K562 (cell line): ENCODE measurements around the gene SLC38A7. TPM values are rescaled to one million over a fixed set of nuclear protein-coding genes. Genes with fewer than 3 reads are reported as not detected.

Source experiments
- ARID3B ChIP-seq: fragments of 250-450 bp; sonication (Bioruptor Pico); IDR thresholded peaks from 2 replicates; pipeline ENCODE4 v1.4.0; 2020; ENCODE audit warnings: borderline replicate concordance
- ATF7 ChIP-seq: fragments of 450-650 bp; IDR thresholded peaks from 2 replicates; pipeline ENCODE4 v1.7.1; 2014; ENCODE audit warnings: mild to moderate bottlenecking, moderate library complexity
- CREB1 ChIP-seq, 2 experiments: sonication (generic) in 1 of 2; formaldehyde crosslinking in 1 of 2; IDR thresholded peaks; 2 replicates each; pipeline versions ENCODE4 v1.6.1 to v1.8.0; 2012 to 2022; ENCODE audit warnings: inconsistent platforms in 1 of 2, mild to moderate bottlenecking in 1 of 2, missing genetic modification reagents in 1 of 2, moderate library complexity in 1 of 2
- FOXP4 ChIP-seq: sonication (generic); formaldehyde crosslinking; IDR thresholded peaks from 2 replicates; pipeline ENCODE4 v1.8.0; 2022; ENCODE audit warnings: mild to moderate bottlenecking, missing genetic modification reagents, borderline replicate concordance
- HES1 ChIP-seq: fragments of 450-650 bp; IDR thresholded peaks from 2 replicates; pipeline ENCODE4 v1.6.1; 2016; ENCODE audit warnings: low read depth, mild to moderate bottlenecking, moderate library complexity
- KLF6 ChIP-seq: fragments of 250-450 bp; sonication (Bioruptor Pico); IDR thresholded peaks from 2 replicates; pipeline ENCODE4 v1.4.0; 2020; ENCODE audit warnings: mild to moderate bottlenecking, moderate library complexity, borderline replicate concordance
- MTF1 ChIP-seq: fragments of 250-450 bp; sonication (Bioruptor Pico); IDR thresholded peaks from 2 replicates; pipeline ENCODE4 v1.9.0; 2021; ENCODE audit warnings: moderate library complexity, mild to moderate bottlenecking, inconsistent platforms, borderline replicate concordance
- NFATC3 ChIP-seq: fragments of 450-650 bp; IDR thresholded peaks from 2 replicates; pipeline ENCODE4 v1.6.1; 2017; ENCODE audit warnings: mild to moderate bottlenecking
- NFE2L1 ChIP-seq: fragments of 450-650 bp; IDR thresholded peaks from 2 replicates; pipeline ENCODE4 v1.6.1; 2016; ENCODE audit warnings: missing genetic modification characterization, low read depth, mild to moderate bottlenecking, missing compliant biosample characterization, moderate library complexity, borderline replicate concordance
- NRF1 ChIP-seq, 2 experiments: fragments of 450-650 bp; IDR thresholded peaks in 1 of 2; conservative IDR thresholded peaks in 1 of 2; 2 replicates each; pipeline ENCODE4 v1.6.1; 2014; ENCODE audit warnings: mild to moderate bottlenecking in 2 of 2
- PCBP2 ChIP-seq: fragments of 200-400 bp; formaldehyde crosslinking; IDR thresholded peaks from 2 replicates; pipeline ENCODE4 v1.6.1; 2018; ENCODE audit warnings: low read length, low read depth, mild to moderate bottlenecking, moderate library complexity; ENCODE audit not compliant: poor library complexity, severe bottlenecking
- RBFOX2 ChIP-seq: fragments of 200-400 bp; formaldehyde crosslinking; IDR thresholded peaks from 2 replicates; pipeline ENCODE4 v1.6.1; 2017; ENCODE audit warnings: low read depth, mild to moderate bottlenecking, low read length, moderate library complexity
- RFX7 ChIP-seq: fragments of 250-450 bp; sonication (Bioruptor Pico); IDR thresholded peaks from 2 replicates; pipeline ENCODE4 v1.5.1; 2021; ENCODE audit warnings: mild to moderate bottlenecking
- SETDB1 ChIP-seq: IDR thresholded peaks from one replicate; pipeline ENCODE4 v1.6.1; 2012; ENCODE audit warnings: low read length, control low read depth, inconsistent platforms
- TCF7L2 ChIP-seq: fragments of 150-350 bp; IDR thresholded peaks from 2 replicates; pipeline ENCODE4 v1.6.1; 2016; ENCODE audit warnings: low read depth, mild to moderate bottlenecking, low read length, moderate library complexity
- USF1 ChIP-seq: sonication (generic); formaldehyde crosslinking; IDR thresholded peaks from 2 replicates; pipeline ENCODE4 v1.9.0; 2022; ENCODE audit warnings: mild to moderate bottlenecking, missing genetic modification reagents
- ZNF41 ChIP-seq: fragments of 250-450 bp; sonication (Bioruptor Pico); conservative IDR thresholded peaks from 2 replicates; pipeline ENCODE4 v1.4.0; 2020; ENCODE audit warnings: mild to moderate bottlenecking
- ZNF707 ChIP-seq: fragments of 250-450 bp; sonication (Bioruptor Pico); conservative IDR thresholded peaks from 2 replicates; pipeline ENCODE4 v1.8.0; 2022; ENCODE audit warnings: inconsistent platforms, mild to moderate bottlenecking, moderate library complexity
- ZNF77 ChIP-seq: fragments of 250-450 bp; sonication (Bioruptor Pico); IDR thresholded peaks from 2 replicates; pipeline ENCODE4 v1.5.0; 2020
- polyA plus RNA-seq, 8 experiments: library from polyadenylated mRNA; depleted of rRNA in 4 of 8; stranded (reverse) in 5 of 8; unstranded in 3 of 8; fragments of >200 nt; fragmentation: Nextera tagmentation in 2 of 8; fragmentation: Illumina TruSeq in 1 of 8; extraction: Ambion mirVana in 2 of 8; extraction: Trizol in 1 of 8; gene quantifications; 2 replicates each; pipeline versions ENCODE4 v1.2.1 to v1.2.3, GENCODE V29; 2011 to 2014; ENCODE audit warnings: inconsistent platforms in 1 of 8, missing spikeins in 1 of 8
- total RNA-seq, 7 experiments: library from RNA; depleted of rRNA in 6 of 7; stranded (reverse); fragments of >200 nt in 6 of 7; fragmentation: Illumina TruSeq in 2 of 7; extraction: Trizol in 2 of 7; gene quantifications; 2 replicates each; pipeline versions ENCODE4 v1.2.1 to v1.2.3, GENCODE V29; 2011 to 2021; ENCODE audit warnings: low replicate concordance in 1 of 7
- TF ChIP-seq, protein P1 (sequence below): fragments of 250-450 bp; sonication (Bioruptor Pico); IDR thresholded peaks from 2 replicates; pipeline ENCODE4 v1.8.0; 2022; ENCODE audit warnings: moderate library complexity, mild to moderate bottlenecking, inconsistent platforms

SLC38A7 gene
- total and polyA plus RNA-seq, 9 of the 15 experiments (the other 6 are each of a cell fraction or from before 2014, with no cell fraction given) = 2.7 to 12.2 (median 6.5) TPM

GRCh38 chr16:58629733-58630640 lies 54.6 kb downstream of the SLC38A7 start, which contains the start of gene CNOT1 (continued):
- TF ChIP-seq, protein P1, sequence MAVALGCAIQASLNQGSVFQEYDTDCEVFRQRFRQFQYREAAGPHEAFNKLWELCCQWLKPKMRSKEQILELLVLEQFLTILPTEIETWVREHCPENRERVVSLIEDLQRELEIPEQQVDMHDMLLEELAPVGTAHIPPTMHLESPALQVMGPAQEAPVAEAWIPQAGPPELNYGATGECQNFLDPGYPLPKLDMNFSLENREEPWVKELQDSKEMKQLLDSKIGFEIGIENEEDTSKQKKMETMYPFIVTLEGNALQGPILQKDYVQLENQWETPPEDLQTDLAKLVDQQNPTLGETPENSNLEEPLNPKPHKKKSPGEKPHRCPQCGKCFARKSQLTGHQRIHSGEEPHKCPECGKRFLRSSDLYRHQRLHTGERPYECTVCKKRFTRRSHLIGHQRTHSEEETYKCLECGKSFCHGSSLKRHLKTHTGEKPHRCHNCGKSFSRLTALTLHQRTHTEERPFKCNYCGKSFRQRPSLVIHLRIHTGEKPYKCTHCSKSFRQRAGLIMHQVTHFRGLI (CRISPR knock-in tag) = peak; percentile 88
- TF ChIP-seq ZNF707 (CRISPR knock-in tag) (no peak), TCF7L2 (no peak), SETDB1 (no peak), ZNF41 (0 out of 2 replicates have a peak, but pooled peaks have one; percentile 1), FOXP4 (CRISPR knock-in tag) (no peak), NFATC3 (no peak), USF1 (CRISPR knock-in tag) (peak; percentile 41; the same call in 1 of the 2 replicates), NRF1 (conservative IDR thresholded peaks at IDR 0.05 in 1 of 2, IDR thresholded peaks at IDR 0.05 in 1 of 2) (peak; percentile 98), PCBP2 (no peak), NFE2L1 (tag) (peak; percentile 8; the same call in 1 of the 2 replicates), CREB1 (IDR thresholded peaks at IDR 0.05) (peak; percentile 98), CREB1 (CRISPR knock-in tag; IDR thresholded peaks at IDR 0.05) (peak; percentile 95), KLF6 (CRISPR knock-in tag) (0 out of 2 replicates have a peak, but pooled peaks have one; percentile 41), ATF7 (peak; percentile 71), MTF1 (CRISPR knock-in tag) (no peak), HES1 (no peak), RFX7 (CRISPR knock-in tag) (no peak), RBFOX2 (peak; percentile 99), ZNF77 (CRISPR knock-in tag) (no peak), ARID3B (no peak)
